HCT116 (cell line): ENCODE data around the gene GPALPP1.

Experiments
- ATF3 ChIP-seq: IDR thresholded peaks from 2 replicates; pipeline ENCODE4 v1.6.1; 2012
- CTCF ChIP-seq, 3 experiments: fragments of 200-600 bp in 1 of 3; sonication (generic) in 1 of 3; IDR thresholded peaks in 2 of 3; conservative IDR thresholded peaks in 1 of 3; 2 replicates each; pipeline ENCODE4 v1.5.1; 2012 to 2017; ENCODE audit warnings: low read depth in 2 of 3, low read length in 2 of 3, antibody characterized with exemption in 1 of 3, borderline replicate concordance in 1 of 3, control low read depth in 1 of 3, mild to moderate bottlenecking in 1 of 3, mixed read lengths in 1 of 3, mixed run types in 1 of 3, moderate library complexity in 1 of 3; ENCODE audit not compliant: insufficient read depth in 1 of 3
- EGR1 ChIP-seq: IDR thresholded peaks from 2 replicates; pipeline ENCODE4 v1.6.1; 2012; ENCODE audit warnings: low read depth
- EZH2 ChIP-seq: fragments of 200-600 bp; sonication (generic); IDR thresholded peaks from 2 replicates; pipeline ENCODE4 v1.6.1; 2017; ENCODE audit warnings: antibody characterized with exemption, mixed run types
- JUND ChIP-seq: IDR thresholded peaks from 2 replicates; pipeline ENCODE4 v1.6.1; 2012
- MAX ChIP-seq: IDR thresholded peaks from 2 replicates; pipeline ENCODE4 v1.6.1; 2012
- POLR2AphosphoS5 ChIP-seq: IDR thresholded peaks from 2 replicates; pipeline ENCODE4 v1.6.1; 2011; ENCODE audit warnings: mild to moderate bottlenecking, low read depth, low read length, moderate library complexity
- RAD21 ChIP-seq: IDR thresholded peaks from 2 replicates; pipeline ENCODE4 v1.6.1; 2012; ENCODE audit warnings: low read depth, mild to moderate bottlenecking
- REST ChIP-seq: IDR thresholded peaks from 2 replicates; pipeline ENCODE4 v1.6.1; 2012; ENCODE audit warnings: low read depth
- SIN3A ChIP-seq: IDR thresholded peaks from 2 replicates; pipeline ENCODE4 v1.6.1; 2012; ENCODE audit warnings: low read depth
- ZNF274 ChIP-seq: fragments of 200-500 bp; sonication (Bioruptor generic); IDR thresholded peaks from 2 replicates; pipeline ENCODE4 v1.6.1; 2014; ENCODE audit warnings: mild to moderate bottlenecking, low read depth, low read length, inconsistent platforms

DNA sequence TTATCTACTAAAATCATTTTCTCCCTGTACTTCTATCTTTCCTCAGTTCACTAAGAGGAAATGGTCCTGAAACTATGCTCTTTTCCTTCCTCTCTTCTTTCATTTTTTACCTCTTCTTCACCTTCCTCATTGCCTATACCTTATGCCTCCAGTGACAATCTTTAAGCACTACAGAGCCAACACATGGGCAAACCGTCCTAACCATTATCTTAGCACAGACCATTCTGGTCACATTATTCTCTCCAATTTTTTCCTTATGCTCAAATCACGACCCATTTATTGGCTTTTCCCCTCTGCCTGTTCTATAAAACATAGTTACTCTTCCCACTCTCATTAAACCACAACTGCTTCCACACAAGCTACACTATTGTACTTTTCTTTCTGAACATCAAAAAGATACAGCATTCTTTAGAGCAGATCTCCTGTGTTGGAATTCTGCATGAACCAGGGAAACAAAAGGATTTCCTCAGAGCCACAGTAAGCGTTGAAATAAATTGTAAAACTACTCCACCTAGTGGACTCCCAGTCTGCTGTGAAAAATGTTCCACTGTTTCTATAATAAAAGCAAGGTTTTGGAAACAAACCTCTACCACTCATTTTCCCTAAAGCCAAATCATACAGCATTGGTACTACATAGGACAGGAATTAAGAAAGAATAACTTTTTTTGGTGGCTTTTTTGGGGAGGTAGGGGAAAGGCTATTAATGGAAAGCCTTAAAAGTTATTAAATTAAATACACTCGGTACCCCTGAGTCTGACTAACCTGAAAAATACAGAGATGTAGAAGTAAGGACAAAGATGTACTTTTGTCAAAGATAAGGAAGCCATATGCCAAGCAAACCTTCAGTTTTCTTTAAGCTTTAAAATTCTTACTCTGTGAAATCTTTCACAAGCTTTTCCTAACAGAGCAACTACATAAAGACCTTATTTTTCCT lies 19.5 kb upstream of the GPALPP1 start:
- TF ChIP-seq CTCF (IDR thresholded peaks at IDR 0.05 in 2 of 3, conservative IDR thresholded peaks at IDR 0.05 in 1 of 3; ENCODE audit: borderline replicate concordance in 1 of 3, insufficient read depth in 1 of 3, low read depth in 2 of 3, low read length in 2 of 3) (peak; percentile 63 to 85 (median 68)), REST (no peak), MAX (no peak), EZH2 (no peak), POLR2AphosphoS5 (no peak), JUND (no peak), SIN3A (no peak), ATF3 (no peak), RAD21 (peak; percentile 86), EGR1 (no peak), ZNF274 (no peak)
